ENCODE data around the gene SLC26A6.

GRCh38 chr3:48647714-48648113, 12.5 kb upstream of the SLC26A6 start:
- TF ChIP-seq, protein P1, sequence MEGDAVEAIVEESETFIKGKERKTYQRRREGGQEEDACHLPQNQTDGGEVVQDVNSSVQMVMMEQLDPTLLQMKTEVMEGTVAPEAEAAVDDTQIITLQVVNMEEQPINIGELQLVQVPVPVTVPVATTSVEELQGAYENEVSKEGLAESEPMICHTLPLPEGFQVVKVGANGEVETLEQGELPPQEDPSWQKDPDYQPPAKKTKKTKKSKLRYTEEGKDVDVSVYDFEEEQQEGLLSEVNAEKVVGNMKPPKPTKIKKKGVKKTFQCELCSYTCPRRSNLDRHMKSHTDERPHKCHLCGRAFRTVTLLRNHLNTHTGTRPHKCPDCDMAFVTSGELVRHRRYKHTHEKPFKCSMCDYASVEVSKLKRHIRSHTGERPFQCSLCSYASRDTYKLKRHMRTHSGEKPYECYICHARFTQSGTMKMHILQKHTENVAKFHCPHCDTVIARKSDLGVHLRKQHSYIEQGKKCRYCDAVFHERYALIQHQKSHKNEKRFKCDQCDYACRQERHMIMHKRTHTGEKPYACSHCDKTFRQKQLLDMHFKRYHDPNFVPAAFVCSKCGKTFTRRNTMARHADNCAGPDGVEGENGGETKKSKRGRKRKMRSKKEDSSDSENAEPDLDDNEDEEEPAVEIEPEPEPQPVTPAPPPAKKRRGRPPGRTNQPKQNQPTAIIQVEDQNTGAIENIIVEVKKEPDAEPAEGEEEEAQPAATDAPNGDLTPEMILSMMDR (IDR thresholded peaks at IDR 0.05; ENCODE audit: insufficient read depth, low read length): no peak
- no peak for TF ChIP-seq REST (IDR thresholded peaks at IDR 0.05; ENCODE audit: insufficient replicate concordance, low read depth)
- no peak for TF ChIP-seq POLR2AphosphoS5 (IDR thresholded peaks at IDR 0.05; ENCODE audit: low read depth)
- no peak for TF ChIP-seq SPI1 (IDR thresholded peaks at IDR 0.05; ENCODE audit: borderline replicate concordance, low read depth)
